ENCODE measurements around the gene NDEL1.

Gene NDEL1

DNA sequence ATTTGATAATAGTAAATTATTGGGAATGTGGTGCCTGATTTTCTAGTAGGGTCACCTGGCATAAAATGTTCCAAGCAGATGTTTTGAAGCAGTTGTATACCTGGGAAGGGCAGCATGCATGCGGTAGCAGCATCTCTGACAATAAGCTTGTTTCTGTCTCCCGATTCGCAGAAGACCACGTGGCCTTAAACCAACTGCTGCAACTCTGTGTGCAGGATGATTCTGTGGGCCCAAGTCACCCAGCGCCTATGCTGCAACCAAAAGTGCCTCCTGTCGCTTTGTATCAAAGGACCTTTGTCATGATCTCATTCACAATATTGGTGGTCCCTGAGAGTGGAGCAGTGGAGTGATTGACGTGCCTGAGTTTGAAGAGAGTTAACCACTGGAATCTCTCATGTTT, 8.1 kb downstream of the NDEL1 start:
- no peak overlapping the region for H3K4me3 ChIP-seq (ENCODE audit: low read depth, low read length)
- TF ChIP-seq CTCF (IDR thresholded peaks at IDR 0.05; ENCODE audit: low read depth, low read length), result no peak

DNA sequence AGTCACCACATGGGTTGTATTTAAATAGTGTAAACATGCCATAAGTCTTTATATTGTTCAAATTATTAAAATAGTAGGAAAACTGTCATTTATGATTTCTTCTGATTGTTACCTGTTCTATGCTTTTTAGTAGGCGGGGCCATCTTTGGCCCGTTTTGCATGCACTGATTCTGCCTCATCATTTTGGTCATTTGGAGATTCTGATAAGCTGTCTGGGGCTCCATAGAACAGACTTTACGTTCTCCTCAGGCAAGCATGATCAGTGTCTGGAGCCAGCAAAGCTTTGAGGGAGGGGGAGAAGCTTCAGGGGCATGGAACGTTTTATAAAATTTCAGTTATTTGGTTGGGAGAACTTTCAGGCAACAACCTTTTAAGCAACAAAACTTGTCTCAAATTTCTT, 8.8 kb downstream of the NDEL1 start:
- TF ChIP-seq CTCF (IDR thresholded peaks at IDR 0.05; ENCODE audit: low read depth, low read length), result no peak
- H3K4me3 ChIP-seq (ENCODE audit: low read depth, low read length), result no peak overlapping the region

DNA sequence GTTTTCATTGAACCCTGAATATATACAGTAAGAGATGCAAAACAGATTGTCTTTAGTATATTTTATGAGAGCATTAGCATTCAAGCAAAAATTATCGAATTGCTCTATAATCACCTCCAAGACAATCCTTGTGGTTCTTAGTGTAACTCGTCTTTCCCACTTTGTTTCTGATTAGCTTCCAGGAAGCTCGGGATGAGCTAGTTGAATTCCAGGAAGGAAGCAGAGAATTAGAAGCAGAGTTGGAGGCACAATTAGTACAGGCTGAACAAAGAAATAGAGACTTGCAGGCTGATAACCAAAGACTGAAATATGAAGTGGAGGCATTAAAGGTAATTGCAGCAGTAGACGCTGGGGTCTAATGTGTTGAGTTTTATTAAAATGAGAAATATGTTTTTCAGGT, 9.9 kb downstream of the NDEL1 start:
- no peak for TF ChIP-seq CTCF (IDR thresholded peaks at IDR 0.05; ENCODE audit: low read depth, low read length)
- H3K4me3 ChIP-seq (ENCODE audit: low read depth, low read length), result no peak overlapping the region

DNA sequence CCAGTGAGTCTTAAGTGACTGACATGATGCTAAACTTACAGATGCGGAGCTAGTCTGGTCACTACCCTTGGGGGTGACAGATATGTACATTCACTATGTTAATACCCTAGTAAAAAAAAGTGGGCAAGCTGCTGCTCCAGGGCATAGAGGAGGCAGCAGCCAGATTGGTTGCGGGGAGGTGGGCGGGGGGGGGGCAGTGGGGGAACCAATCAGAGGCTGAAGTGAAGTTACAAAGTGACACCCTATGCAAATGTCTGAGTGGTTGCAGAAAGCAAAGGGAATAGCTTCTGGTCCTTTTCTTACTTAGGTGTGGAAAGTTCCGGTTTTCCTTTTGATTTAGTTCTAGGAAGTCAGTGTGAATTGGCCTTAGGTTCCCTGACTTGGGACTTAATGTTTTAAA, 12.1 kb downstream of the NDEL1 start:
- no peak overlapping the region for H3K4me3 ChIP-seq (ENCODE audit: low read depth, low read length)
- TF ChIP-seq CTCF (IDR thresholded peaks at IDR 0.05; ENCODE audit: low read depth, low read length), result no peak

DNA sequence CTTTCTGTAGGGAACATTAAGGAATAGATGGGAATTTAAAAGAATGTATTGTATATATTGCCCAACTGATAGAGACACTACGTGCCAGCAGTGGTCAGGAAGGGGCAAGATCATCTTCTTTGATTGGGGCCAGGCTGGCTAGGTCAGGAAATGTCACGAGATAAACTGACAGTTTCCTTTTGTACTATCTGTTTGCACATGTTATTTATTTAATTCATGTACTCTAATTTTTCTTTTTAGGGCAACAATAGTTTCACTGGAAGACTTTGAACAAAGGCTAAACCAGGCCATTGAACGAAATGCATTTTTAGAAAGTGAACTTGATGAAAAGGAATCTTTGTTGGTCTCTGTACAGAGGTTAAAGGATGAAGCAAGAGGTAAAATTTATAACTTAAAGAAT, 12.6 kb downstream of the NDEL1 start:
- H3K4me3 ChIP-seq (ENCODE audit: low read depth, low read length), result no peak overlapping the region
- TF ChIP-seq CTCF (IDR thresholded peaks at IDR 0.05; ENCODE audit: low read depth, low read length), result no peak

DNA sequence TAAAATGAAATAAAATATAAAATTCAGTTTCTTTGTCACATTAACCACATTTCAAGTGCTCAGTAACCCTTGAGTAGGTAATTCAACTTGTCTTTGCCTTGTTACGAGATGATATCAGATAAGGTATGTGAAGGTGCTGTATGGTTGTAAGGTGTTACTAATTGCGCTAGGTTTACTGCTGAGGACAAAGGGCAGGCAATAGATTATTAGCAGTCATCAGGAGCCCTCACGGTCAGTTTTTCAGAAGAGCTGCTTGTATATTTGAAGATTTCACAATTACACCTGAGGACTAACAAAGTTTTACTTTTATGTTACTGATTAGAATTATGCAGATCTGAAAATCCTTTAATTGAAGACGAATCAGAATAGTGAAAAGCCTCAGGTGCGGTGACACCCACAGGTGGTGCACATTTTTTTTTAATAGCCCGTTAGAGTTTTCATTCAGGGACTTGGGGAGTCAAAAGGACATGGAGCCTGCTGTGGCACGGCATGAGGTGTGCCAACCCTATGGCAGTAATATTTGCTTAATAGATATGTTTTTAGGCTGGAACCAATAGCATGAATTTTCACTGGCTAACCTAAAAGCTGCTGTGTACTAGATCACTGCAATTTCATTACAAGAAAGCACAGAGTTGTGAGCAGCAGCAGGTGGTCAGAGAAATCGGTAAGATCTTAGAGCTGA, 16.4 kb downstream of the NDEL1 start:
- no peak for TF ChIP-seq CTCF (IDR thresholded peaks at IDR 0.05; ENCODE audit: low read depth, low read length)
- H3K4me3 ChIP-seq (ENCODE audit: low read depth, low read length), result no peak overlapping the region

GRCh38 chr17:8453326-8453725, 17.6 kb downstream of the NDEL1 start:
- H3K4me3 ChIP-seq (ENCODE audit: low read depth, low read length), result no peak overlapping the region
- no peak for TF ChIP-seq CTCF (IDR thresholded peaks at IDR 0.05; ENCODE audit: low read depth, low read length)
